GM12892 (cell line): ENCODE measurements around the gene XPO6.

Experiments used
- DNase-seq: peaks from one replicate; pipeline ENCODE4 v3.0.0; 2011; ENCODE audit not compliant: insufficient read length
- FAIRE-seq: peaks from 2 replicates; lab custom pipeline; 2011; peaks lifted over from hg19 to GRCh38; lab: Jason Lieb, UNC
- POLR2A ChIP-seq: IDR thresholded peaks from 2 replicates; pipeline ENCODE4 v1.6.1; 2011; ENCODE audit warnings: low read depth, low read length, control low read depth
- POLR2AphosphoS5 ChIP-seq: IDR thresholded peaks from 2 replicates; pipeline ENCODE4 v1.6.1; 2011; ENCODE audit warnings: low read depth, low read length, control low read depth
- TAF1 ChIP-seq: IDR thresholded peaks from 2 replicates; pipeline ENCODE4 v1.6.1; 2011; ENCODE audit warnings: low read depth, mild to moderate bottlenecking, control low read depth, low read length, borderline replicate concordance

The XPO6 gene

GRCh38 chr16:28108590-28109247 is 103.0 kb downstream of the XPO6 start:
- TF ChIP-seq POLR2AphosphoS5 (no peak), POLR2A (no peak), TAF1 (no peak)
- no peak for DNase-seq
- FAIRE-seq = no peak

- TF ChIP-seq POLR2AphosphoS5 (no peak), TAF1 (no peak), POLR2A (no peak)
- no peak for DNase-seq
- FAIRE-seq = no peak
Observed at GRCh38 chr16:28107232-28107631, 104.5 kb downstream of the XPO6 start.

- FAIRE-seq (no peak), DNase-seq (no peak)
- TF ChIP-seq TAF1 (no peak), POLR2A (no peak), POLR2AphosphoS5 (no peak)
Observed at GRCh38 chr16:28106467-28107215, 105.1 kb downstream of the XPO6 start.

GRCh38 chr16:28105954-28106353 is 105.8 kb downstream of the XPO6 start:
- TF ChIP-seq POLR2AphosphoS5 = no peak
- TF ChIP-seq TAF1 = no peak
- TF ChIP-seq POLR2A = no peak
- FAIRE-seq (no peak), DNase-seq (no peak)

- DNase-seq (no peak), FAIRE-seq (no peak)
- no peak for TF ChIP-seq POLR2A
- TF ChIP-seq TAF1 = no peak
- TF ChIP-seq POLR2AphosphoS5 = no peak
Observed at GRCh38 chr16:28105297-28105696, 106.5 kb downstream of the XPO6 start.

- no peak for DNase-seq
- no peak for FAIRE-seq
- TF ChIP-seq POLR2AphosphoS5 = no peak
- TF ChIP-seq POLR2A = no peak
- TF ChIP-seq TAF1 = no peak
Observed at GRCh38 chr16:28104404-28104803, 107.4 kb downstream of the XPO6 start.

- FAIRE-seq (no peak), DNase-seq (no peak)
- TF ChIP-seq POLR2A = no peak
Observed at GRCh38 chr16:28103516-28104170, 108.1 kb downstream of the XPO6 start.

- no peak for FAIRE-seq
- DNase-seq = no peak
- TF ChIP-seq POLR2A (no peak), POLR2AphosphoS5 (no peak), TAF1 (no peak)
Observed at GRCh38 chr16:28101533-28101890, 110.3 kb downstream of the XPO6 start.

- no peak for TF ChIP-seq TAF1
- no peak for TF ChIP-seq POLR2AphosphoS5
- TF ChIP-seq POLR2A = no peak
- no peak for FAIRE-seq
- DNase-seq = no peak
Observed at GRCh38 chr16:28100810-28101532, 110.8 kb downstream of the XPO6 start.

- TF ChIP-seq POLR2AphosphoS5 = no peak
- TF ChIP-seq TAF1 = no peak
- no peak for TF ChIP-seq POLR2A
- DNase-seq (no peak), FAIRE-seq (no peak)
Observed at GRCh38 chr16:28098959-28099945, 112.5 kb downstream of the XPO6 start.

GRCh38 chr16:28098171-28098958 is 113.4 kb downstream of the XPO6 start:
- DNase-seq = no peak
- no peak for FAIRE-seq
- TF ChIP-seq POLR2AphosphoS5 (no peak), TAF1 (no peak), POLR2A (no peak)
